ENCODE data around the gene USH1C.

GRCh38 chr11:17588721-17589120, 44.5 kb upstream of the USH1C start:
- TF ChIP-seq EZH2phosphoT487 (IDR thresholded peaks at IDR 0.05; ENCODE audit: low read depth) (no peak), CTCF (IDR thresholded peaks at IDR 0.05; ENCODE audit: low read depth, low read length) (no peak)

All from OCI-LY3 (cell line).